AG04450 (cell line): ENCODE results near the gene USP15. TPM values are rescaled to one million over a fixed set of nuclear protein-coding genes. Genes with fewer than 3 reads are reported as not detected.

Experiments
- CTCF ChIA-PET: fragments of 300-600, 350-600 bp; formaldehyde crosslinking; extraction: SDS; loops from one replicate; lab custom pipeline; 2022; ENCODE audit warnings: antibody characterized with exemption, inconsistent platforms; lab: Charles Lee
- POLR2A ChIA-PET: fragments of 350-600 bp; formaldehyde crosslinking; extraction: SDS; loops from one replicate; lab custom pipeline; 2021; ENCODE audit warnings: antibody characterized with exemption, inconsistent platforms; lab: Yijun Ruan, JAX
- DNase-seq: peaks from one replicate; pipeline ENCODE4 v3.0.0-alpha.2; 2011; ENCODE audit warnings: low read depth, low spot score
- H3K27ac ChIP-seq: one replicate; pipeline ENCODE4 v1.5.1; 2012; ENCODE audit warnings: low read depth, low read length, control low read depth
- H3K27me3 ChIP-seq: one replicate; pipeline ENCODE4 v1.6.0; 2012; ENCODE audit warnings: low read length; ENCODE audit not compliant: control insufficient read depth, insufficient read depth
- H3K4me3 ChIP-seq: 2 replicates; pipeline ENCODE4 v1.5.1; 2011; ENCODE audit warnings: mild to moderate bottlenecking, low read depth, low read length, control low read depth
- H3K9me3 ChIP-seq: 2 replicates; pipeline ENCODE4 v1.5.1; 2012; ENCODE audit warnings: low read length; ENCODE audit not compliant: control insufficient read depth, insufficient read depth
- polyA plus RNA-seq: library from polyadenylated mRNA; depleted of rRNA; stranded (reverse); fragments of >200 nt; gene quantifications from 2 replicates; pipeline ENCODE4 v1.2.3, GENCODE V29; 2011
- TF ChIP-seq, protein P1 (sequence below): IDR thresholded peaks from 2 replicates; pipeline ENCODE4 v1.5.1; 2011; ENCODE audit warnings: low read depth, low read length, control low read depth, inconsistent platforms

USP15 gene
- polyA plus RNA-seq, 1 experiment: 64.4 TPM

DNA sequence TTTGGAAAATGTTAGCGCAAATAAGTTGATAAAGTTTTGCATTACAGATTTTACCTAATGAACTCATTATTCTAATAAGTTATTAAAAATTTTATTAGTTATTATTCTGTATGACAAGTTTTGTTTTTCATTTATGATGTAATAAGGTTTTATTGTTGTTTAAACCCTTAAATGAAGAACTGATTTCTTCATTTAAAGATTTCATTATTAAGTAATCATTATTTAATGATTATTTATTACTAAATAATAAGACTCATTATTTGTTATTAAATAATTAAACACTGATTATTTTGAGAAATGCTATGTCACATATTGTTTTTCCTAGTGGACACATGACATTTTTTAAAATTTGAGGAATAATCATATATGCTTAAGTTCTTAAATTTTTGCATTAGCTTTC lies 34.2 kb downstream of the USP15 start:
- TF ChIP-seq, protein P1, sequence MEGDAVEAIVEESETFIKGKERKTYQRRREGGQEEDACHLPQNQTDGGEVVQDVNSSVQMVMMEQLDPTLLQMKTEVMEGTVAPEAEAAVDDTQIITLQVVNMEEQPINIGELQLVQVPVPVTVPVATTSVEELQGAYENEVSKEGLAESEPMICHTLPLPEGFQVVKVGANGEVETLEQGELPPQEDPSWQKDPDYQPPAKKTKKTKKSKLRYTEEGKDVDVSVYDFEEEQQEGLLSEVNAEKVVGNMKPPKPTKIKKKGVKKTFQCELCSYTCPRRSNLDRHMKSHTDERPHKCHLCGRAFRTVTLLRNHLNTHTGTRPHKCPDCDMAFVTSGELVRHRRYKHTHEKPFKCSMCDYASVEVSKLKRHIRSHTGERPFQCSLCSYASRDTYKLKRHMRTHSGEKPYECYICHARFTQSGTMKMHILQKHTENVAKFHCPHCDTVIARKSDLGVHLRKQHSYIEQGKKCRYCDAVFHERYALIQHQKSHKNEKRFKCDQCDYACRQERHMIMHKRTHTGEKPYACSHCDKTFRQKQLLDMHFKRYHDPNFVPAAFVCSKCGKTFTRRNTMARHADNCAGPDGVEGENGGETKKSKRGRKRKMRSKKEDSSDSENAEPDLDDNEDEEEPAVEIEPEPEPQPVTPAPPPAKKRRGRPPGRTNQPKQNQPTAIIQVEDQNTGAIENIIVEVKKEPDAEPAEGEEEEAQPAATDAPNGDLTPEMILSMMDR: no peak
- CTCF ChIA-PET: no interaction called here
- POLR2A ChIA-PET: no interaction called here

DNA sequence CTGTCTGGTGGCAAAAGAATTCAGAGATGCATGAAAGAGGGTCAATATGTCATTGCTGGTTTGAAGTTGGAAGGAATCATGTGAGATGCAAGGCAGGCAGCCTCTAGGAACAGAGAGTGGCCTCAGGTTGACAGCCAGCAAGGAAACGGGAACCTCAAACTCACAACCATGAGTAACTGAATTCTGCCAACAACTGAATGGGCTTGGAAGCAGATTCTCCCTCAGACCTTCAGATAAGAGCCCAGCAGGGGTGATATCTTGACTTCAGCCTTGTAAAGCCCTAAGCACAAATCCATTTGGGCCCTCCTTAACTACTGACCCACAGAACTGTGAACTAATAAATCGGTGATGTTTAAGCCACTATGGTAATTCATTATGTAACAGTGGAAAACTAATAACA lies 35.8 kb downstream of the USP15 start:
- no peak overlapping the region for H3K27ac ChIP-seq
- H3K9me3 ChIP-seq: no peaks in the 10 kb centered on the region
- no peak overlapping the region for H3K4me3 ChIP-seq
- H3K27me3 ChIP-seq: no peaks in the 10 kb centered on the region
- CTCF ChIA-PET: no interaction called here
- DNase-seq: no peak
- POLR2A ChIA-PET: no interaction called here
- TF ChIP-seq, protein P1: no peak

More for the DNA sequence above, 34.2 kb downstream of the USP15 start:
- no peak for DNase-seq
- no peak overlapping the region for H3K27ac ChIP-seq
- no peaks in the 10 kb centered on the region for H3K9me3 ChIP-seq
- H3K4me3 ChIP-seq: no peak overlapping the region
- H3K27me3 ChIP-seq: no peaks in the 10 kb centered on the region

DNA sequence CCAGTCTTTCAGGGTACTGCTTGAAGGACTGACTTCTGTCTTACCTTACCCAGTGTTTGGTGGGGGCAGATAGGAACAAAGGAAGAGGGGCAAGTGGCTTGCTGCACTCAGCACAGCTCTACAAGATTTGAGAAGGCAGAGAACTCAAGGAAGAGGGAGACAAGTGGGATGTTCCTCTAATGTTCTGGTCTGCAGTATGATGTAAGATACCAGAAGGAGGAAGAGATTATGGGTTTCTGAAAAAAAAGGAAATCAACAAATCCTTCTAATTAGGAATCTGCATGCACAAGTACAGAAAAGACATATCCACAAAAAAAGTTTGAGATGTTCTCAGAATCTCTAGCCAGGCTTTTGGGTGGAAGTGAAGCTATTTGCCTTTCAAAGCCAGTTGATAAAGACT lies 37.1 kb downstream of the USP15 start:
- Histone ChIP-seq H3K27ac (no peak overlapping the region), H3K9me3 (no peaks in the 10 kb centered on the region), H3K27me3 (no peaks in the 10 kb centered on the region), H3K4me3 (no peak overlapping the region)
- TF ChIP-seq, protein P1: no peak
- POLR2A ChIA-PET: no interaction called here
- DNase-seq: no peak
- CTCF ChIA-PET: no interaction called here

DNA sequence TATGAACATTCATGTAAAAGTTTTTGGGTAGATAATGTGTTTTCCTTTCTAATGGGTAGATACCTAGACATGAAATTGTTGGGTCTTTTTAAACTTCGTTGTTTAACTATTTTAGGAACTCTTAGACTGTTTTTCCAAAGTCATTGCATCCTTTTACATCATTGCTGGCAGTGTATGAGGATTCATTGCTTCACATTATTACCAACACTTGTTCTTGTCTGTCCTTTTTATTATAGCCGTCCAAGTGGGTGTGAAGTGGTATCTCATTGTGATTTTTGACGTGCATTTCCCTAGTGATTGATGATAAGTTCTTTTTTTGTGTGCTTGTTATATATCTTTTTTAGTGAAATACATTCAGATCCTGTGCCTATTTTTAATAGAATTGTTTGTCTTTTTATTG lies 39.4 kb downstream of the USP15 start:
- Histone ChIP-seq H3K27me3 (no peaks in the 10 kb centered on the region), H3K27ac (no peak overlapping the region), H3K4me3 (no peak overlapping the region), H3K9me3 (no peaks in the 10 kb centered on the region)
- TF ChIP-seq, protein P1: no peak
- no peak for DNase-seq
- POLR2A ChIA-PET: no interaction called here
- CTCF ChIA-PET: no interaction called here

DNA sequence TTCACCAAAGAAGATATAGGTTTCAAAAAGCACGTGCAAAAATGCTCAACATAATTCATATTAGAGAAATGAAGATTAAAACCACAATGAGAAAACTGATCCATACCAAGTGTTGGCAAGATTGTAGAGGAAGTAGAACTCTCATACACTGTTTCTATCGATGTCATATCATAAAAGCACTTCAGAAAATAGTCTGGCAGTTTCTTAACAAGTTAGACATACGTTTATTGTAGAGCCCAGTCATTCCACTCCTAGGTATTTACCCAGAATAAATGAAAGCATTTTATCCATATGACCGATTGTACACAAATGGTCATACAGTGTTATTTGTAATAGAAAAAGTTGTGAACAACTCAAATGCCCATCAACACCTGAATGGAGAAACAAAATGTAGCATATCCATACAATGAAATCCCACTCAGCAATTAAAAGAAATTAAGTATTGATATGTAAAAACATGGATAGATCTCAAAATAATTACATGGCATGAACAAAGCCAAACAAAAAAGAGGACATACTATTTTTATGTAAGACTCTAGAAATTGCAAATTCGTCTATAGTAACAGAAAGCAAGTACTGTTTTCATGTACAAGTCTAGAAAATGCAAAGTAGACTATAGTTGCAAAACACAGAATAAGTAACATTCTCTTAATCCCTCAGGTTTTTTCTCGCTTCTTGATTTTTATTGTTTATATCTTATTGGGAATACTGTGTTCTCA lies 41.0 kb downstream of the USP15 start:
- H3K4me3 ChIP-seq: no peak overlapping the region
- ChIA-PET CTCF (interaction anchor here (0.6 kb wide), 1 partner anchor 1873 kb away, joined by 3 read pairs; no protein-coding TSS in a partner anchor), POLR2A (no interaction called here)
- no peaks in the 10 kb centered on the region for H3K9me3 ChIP-seq
- TF ChIP-seq, protein P1: no peak
- H3K27ac ChIP-seq: no peak overlapping the region
- DNase-seq: no peak
- no peaks in the 10 kb centered on the region for H3K27me3 ChIP-seq
